Activated B cell treated with CpG ODN at 0.5 μM for 24 hours (primary cell): ENCODE data around the gene SMIM10L2A. TPM values are rescaled to one million over a fixed set of nuclear protein-coding genes. Genes with fewer than 3 reads are reported as not detected.
"Not testable (repeated sequence)": the region's sequence is repeated elsewhere in the genome, so short reads cannot be mapped to it uniquely, and the experiment has no call there.

Experiments used
- ATAC-seq: fragments of 200-7000 bp; cut with Tn5 transposase; one replicate; pipeline ENCODE4 v1.10.0; 2021; ENCODE audit warnings: low read depth, mild to moderate bottlenecking, moderate library complexity
- CTCF ChIA-PET: fragments of 350-600 bp; sonication (Branson Sonifier 250); formaldehyde crosslinking; loops from one replicate; lab custom pipeline; 2021; ENCODE audit warnings: antibody characterized with exemption; lab: Charles Lee
- POLR2A ChIA-PET: fragments of 350-600 bp; sonication (Branson Sonifier 250); formaldehyde crosslinking; loops from one replicate; lab custom pipeline; 2021; ENCODE audit warnings: antibody characterized with exemption; lab: Charles Lee
- DNase-seq: peaks from one replicate; pipeline ENCODE4 v3.0.0; 2022
- H3K27ac Mint-ChIP-seq: one replicate; pipeline ENCODE4 v1.8.0; 2020; ENCODE audit warnings: mixed read lengths
- H3K27me3 Mint-ChIP-seq: one replicate; pipeline ENCODE4 v1.8.0; 2021; ENCODE audit warnings: mixed read lengths
- H3K36me3 Mint-ChIP-seq: one replicate; pipeline ENCODE4 v1.8.0; 2021; ENCODE audit warnings: low read depth, mixed read lengths
- H3K4me1 Mint-ChIP-seq: one replicate; pipeline ENCODE4 v1.8.0; 2021; ENCODE audit warnings: mixed read lengths
- H3K4me3 Mint-ChIP-seq: one replicate; pipeline ENCODE4 v1.8.0; 2020; ENCODE audit warnings: mild to moderate bottlenecking, mixed read lengths
- H3K9me3 Mint-ChIP-seq: one replicate; pipeline ENCODE4 v1.8.0; 2020; ENCODE audit warnings: mixed read lengths
- intact Hi-C: fragments of 100-400 bp; cut with micrococcal nuclease; formaldehyde crosslinking; loops from one replicate; pipeline ENCODE4 v1.15.1; 2024
- total RNA-seq: library from RNA; stranded (reverse); gene quantifications from 2 replicates; pipeline ENCODE4 v1.2.3, GENCODE V29; 2022
- TF ChIP-seq, protein P1 (sequence below): fragments of 200-600 bp; IDR thresholded peaks from one replicate; pipeline ENCODE4 v1.8.0; 2022; ENCODE audit warnings: antibody characterized with exemption, mild to moderate bottlenecking

The SMIM10L2A gene
- total RNA-seq, 1 donor from 2014 or later = 0.11 TPM

GRCh38 chrX:135437867-135438733, 16.4 kb downstream of the SMIM10L2A start:
- Mint-ChIP-seq H3K4me1 (no peaks in the 10 kb centered on the region), H3K4me3 (no peak overlapping the region), H3K36me3 (no peaks in the 10 kb centered on the region), H3K27ac (no peak overlapping the region), H3K27me3 (peaks cover 1% of the 10 kb centered on the region), H3K9me3 (no peaks in the 10 kb centered on the region)
- ChIA-PET POLR2A (no interaction called here), CTCF (no interaction called here)
- ATAC-seq (no peak), DNase-seq (no peak)
- intact Hi-C loops = no loop called here
- TF ChIP-seq, protein P1, sequence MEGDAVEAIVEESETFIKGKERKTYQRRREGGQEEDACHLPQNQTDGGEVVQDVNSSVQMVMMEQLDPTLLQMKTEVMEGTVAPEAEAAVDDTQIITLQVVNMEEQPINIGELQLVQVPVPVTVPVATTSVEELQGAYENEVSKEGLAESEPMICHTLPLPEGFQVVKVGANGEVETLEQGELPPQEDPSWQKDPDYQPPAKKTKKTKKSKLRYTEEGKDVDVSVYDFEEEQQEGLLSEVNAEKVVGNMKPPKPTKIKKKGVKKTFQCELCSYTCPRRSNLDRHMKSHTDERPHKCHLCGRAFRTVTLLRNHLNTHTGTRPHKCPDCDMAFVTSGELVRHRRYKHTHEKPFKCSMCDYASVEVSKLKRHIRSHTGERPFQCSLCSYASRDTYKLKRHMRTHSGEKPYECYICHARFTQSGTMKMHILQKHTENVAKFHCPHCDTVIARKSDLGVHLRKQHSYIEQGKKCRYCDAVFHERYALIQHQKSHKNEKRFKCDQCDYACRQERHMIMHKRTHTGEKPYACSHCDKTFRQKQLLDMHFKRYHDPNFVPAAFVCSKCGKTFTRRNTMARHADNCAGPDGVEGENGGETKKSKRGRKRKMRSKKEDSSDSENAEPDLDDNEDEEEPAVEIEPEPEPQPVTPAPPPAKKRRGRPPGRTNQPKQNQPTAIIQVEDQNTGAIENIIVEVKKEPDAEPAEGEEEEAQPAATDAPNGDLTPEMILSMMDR = no peak

- ATAC-seq (no peak), DNase-seq (no peak)
- H3K27me3 Mint-ChIP-seq = peaks cover 1% of the 10 kb centered on the region
- TF ChIP-seq, protein P1 = no peak
- no peaks in the 10 kb centered on the region for H3K9me3 Mint-ChIP-seq
- H3K4me1 Mint-ChIP-seq = no peaks in the 10 kb centered on the region
- CTCF ChIA-PET = no interaction called here
- no peak overlapping the region for H3K4me3 Mint-ChIP-seq
- POLR2A ChIA-PET = no interaction called here
- H3K36me3 Mint-ChIP-seq = no peaks in the 10 kb centered on the region
- intact Hi-C loops = no loop called here
- no peak overlapping the region for H3K27ac Mint-ChIP-seq
These were observed 16.9 kb downstream of the SMIM10L2A start for GRCh38 chrX:135438734-135439043.

DNA sequence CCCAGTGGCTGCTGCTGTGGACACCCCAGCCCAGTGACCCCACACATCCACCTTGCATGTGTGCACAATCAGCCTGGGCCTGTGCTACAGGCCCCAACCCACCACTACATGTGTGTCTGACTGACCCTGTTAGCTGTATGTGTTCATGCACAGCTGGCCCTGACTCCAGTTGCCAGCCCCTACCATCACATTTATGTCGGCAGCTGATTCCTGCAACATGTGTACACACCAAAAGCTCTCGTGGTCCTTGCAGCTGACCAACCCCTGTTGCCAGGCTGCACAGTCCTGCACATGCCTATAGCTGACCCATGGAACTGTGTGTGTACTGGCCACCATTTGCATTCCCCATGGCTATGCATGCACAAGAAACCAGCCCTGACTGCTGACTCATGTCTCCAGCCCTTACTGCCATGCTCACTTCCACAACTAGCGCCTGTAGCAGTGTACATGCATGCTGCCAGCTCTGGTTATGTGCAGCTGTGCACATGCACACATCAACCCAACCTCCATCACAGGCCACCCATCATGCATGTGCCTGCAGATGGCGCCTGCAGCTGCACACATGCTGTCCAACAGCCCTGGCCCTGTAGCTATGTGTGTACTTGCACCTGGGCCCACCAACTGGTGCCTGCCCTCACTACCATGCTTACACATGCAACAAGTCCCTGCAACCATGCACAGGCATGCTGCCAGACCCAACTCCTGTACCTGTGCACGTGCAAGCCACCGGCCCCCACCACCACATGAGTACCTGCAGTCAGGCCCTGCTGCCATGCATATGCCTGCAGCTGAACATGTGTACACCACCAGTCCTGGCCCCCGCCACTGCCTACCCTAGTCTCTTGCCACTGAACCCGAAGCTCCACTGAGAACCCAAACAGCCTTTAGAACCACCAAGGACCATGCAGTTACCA, 28.1 kb downstream of the SMIM10L2A start:
- POLR2A ChIA-PET = no interaction called here
- Mint-ChIP-seq H3K27me3 (no peaks in the 10 kb centered on the region), H3K4me3 (no peak overlapping the region), H3K4me1 (no peaks in the 10 kb centered on the region), H3K36me3 (no peaks in the 10 kb centered on the region), H3K27ac (no peak overlapping the region), H3K9me3 (no peaks in the 10 kb centered on the region)
- CTCF ChIA-PET = no interaction called here
- intact Hi-C loops = no loop called here
- no peak for ATAC-seq
- no peak for DNase-seq
- TF ChIP-seq, protein P1 = no peak

DNA sequence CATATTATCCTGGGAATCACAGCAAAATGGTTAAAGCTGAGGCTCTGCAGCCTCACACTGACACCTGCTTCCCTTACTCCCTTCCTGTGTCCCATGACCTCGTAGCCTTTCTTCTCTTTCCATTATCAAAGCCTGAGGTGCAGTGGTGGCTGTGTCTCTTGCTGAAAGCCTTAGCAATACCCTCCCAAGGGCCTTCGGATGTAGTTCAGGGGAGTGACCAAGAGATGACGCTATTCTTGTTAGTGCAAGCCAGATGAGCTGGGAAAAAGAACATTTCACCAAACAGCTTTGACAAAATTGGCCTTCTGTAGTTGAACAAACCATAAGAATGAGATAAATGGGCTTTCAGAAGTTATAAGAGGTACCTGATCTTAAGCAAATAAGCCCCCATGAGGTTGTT, 31.6 kb downstream of the SMIM10L2A start:
- CTCF ChIA-PET = no interaction called here
- Mint-ChIP-seq H3K4me1 (no peaks in the 10 kb centered on the region), H3K27me3 (peaks cover 5% of the 10 kb centered on the region), H3K4me3 (no peak overlapping the region), H3K36me3 (no peaks in the 10 kb centered on the region), H3K9me3 (no peaks in the 10 kb centered on the region), H3K27ac (no peak overlapping the region)
- intact Hi-C loops = no loop called here
- TF ChIP-seq, protein P1 = no peak
- ATAC-seq = no peak
- POLR2A ChIA-PET = no interaction called here
- DNase-seq = no peak

GRCh38 chrX:135454816-135455215, 33.1 kb downstream of the SMIM10L2A start:
- Mint-ChIP-seq H3K9me3 (no peaks in the 10 kb centered on the region), H3K36me3 (no peaks in the 10 kb centered on the region), H3K27ac (no peak overlapping the region), H3K4me3 (no peak overlapping the region), H3K4me1 (no peaks in the 10 kb centered on the region), H3K27me3 (peaks cover 5% of the 10 kb centered on the region)
- no peak for DNase-seq
- TF ChIP-seq, protein P1 = no peak
- no peak for ATAC-seq
- CTCF ChIA-PET = no interaction called here
- intact Hi-C loops = no loop called here
- POLR2A ChIA-PET = no interaction called here

GRCh38 chrX:135461756-135462155, 40.0 kb downstream of the SMIM10L2A start:
- H3K27me3 Mint-ChIP-seq, CTCF ChIA-PET, H3K4me3 Mint-ChIP-seq, ATAC-seq, DNase-seq, POLR2A ChIA-PET, H3K9me3 Mint-ChIP-seq, intact Hi-C loops, H3K27ac Mint-ChIP-seq, H3K36me3 Mint-ChIP-seq, H3K4me1 Mint-ChIP-seq: not testable (repeated sequence)
